MM.1S (cell line): ENCODE measurements around the gene TMEM225.

Experiments
- CTCF ChIP-seq: fragments of 300-600 bp; sonication (generic); IDR thresholded peaks from 2 replicates; pipeline ENCODE4 v1.5.1; 2016; ENCODE audit warnings: antibody characterized with exemption, low read length, mixed read lengths
- EZH2 ChIP-seq: fragments of 300-600 bp; sonication (generic); optimal IDR thresholded peaks from 2 replicates; pipeline ENCODE3; 2017; ENCODE audit warnings: low read depth, mild to moderate bottlenecking, antibody characterized with exemption, low read length, mixed read lengths

GRCh38 chr11:123880912-123881311, 4.6 kb downstream of the TMEM225 start:
- TF ChIP-seq CTCF (no peak), EZH2 (no peak)
